K562 (cell line): Measurements from ENCODE around the gene DAD1. TPM values are rescaled to one million over a fixed set of nuclear protein-coding genes. Genes with fewer than 3 reads are reported as not detected.

ENCODE experiments used
- CHD4 ChIP-seq: fragments of 200-600 bp; sonication (generic); IDR thresholded peaks from 3 replicates; pipeline ENCODE4 v1.6.1; 2012; ENCODE audit warnings: low read depth, mild to moderate bottlenecking, mixed read lengths, low read length, inconsistent platforms; ENCODE audit not compliant: insufficient read depth, insufficient replicate concordance, poor library complexity, severe bottlenecking
- ETV1 ChIP-seq: fragments of 450-650 bp; conservative IDR thresholded peaks from 2 replicates; pipeline ENCODE4 v1.6.1; 2016; ENCODE audit warnings: missing genetic modification characterization, control low read depth, low read depth, missing compliant biosample characterization
- RFX5 ChIP-seq: IDR thresholded peaks from 2 replicates; pipeline ENCODE4 v1.6.1; 2011; ENCODE audit warnings: low read depth, mild to moderate bottlenecking, improper control_type of control experiment, low read length
- SP2 ChIP-seq: IDR thresholded peaks from 2 replicates; pipeline ENCODE4 v1.6.1; 2011; ENCODE audit warnings: mild to moderate bottlenecking, low read depth, low read length, moderate library complexity; ENCODE audit not compliant: poor library complexity, severe bottlenecking; ENCODE audit errors: extremely low read depth
- TCF3 ChIP-seq: sonication (generic); formaldehyde crosslinking; IDR thresholded peaks from 2 replicates; pipeline ENCODE4 v1.4.0; 2020; ENCODE audit warnings: mild to moderate bottlenecking, missing genetic modification reagents
- ZNF507 ChIP-seq: conservative IDR thresholded peaks from 2 replicates; pipeline ENCODE4 v1.6.1; 2017; ENCODE audit warnings: missing genetic modification characterization, missing compliant biosample characterization
- polyA plus RNA-seq, 8 experiments: library from polyadenylated mRNA; depleted of rRNA in 4 of 8; stranded (reverse) in 5 of 8; unstranded in 3 of 8; fragments of >200 nt; fragmentation: Nextera tagmentation in 2 of 8; fragmentation: Illumina TruSeq in 1 of 8; extraction: Ambion mirVana in 2 of 8; extraction: Trizol in 1 of 8; gene quantifications; 2 replicates each; pipeline versions ENCODE4 v1.2.1 to v1.2.3, GENCODE V29; 2011 to 2014; ENCODE audit warnings: inconsistent platforms in 1 of 8, missing spikeins in 1 of 8
- total RNA-seq, 7 experiments: library from RNA; depleted of rRNA in 6 of 7; stranded (reverse); fragments of >200 nt in 6 of 7; fragmentation: Illumina TruSeq in 2 of 7; extraction: Trizol in 2 of 7; gene quantifications; 2 replicates each; pipeline versions ENCODE4 v1.2.1 to v1.2.3, GENCODE V29; 2011 to 2021; ENCODE audit warnings: low replicate concordance in 1 of 7
- TF ChIP-seq, protein P1 (sequence below): fragments of 250-450 bp; sonication (Bioruptor Pico); IDR thresholded peaks from 2 replicates; pipeline ENCODE4 v1.5.0; 2021; ENCODE audit warnings: mild to moderate bottlenecking, moderate library complexity
- TF ChIP-seq, protein P2 (sequence below): sonication (generic); formaldehyde crosslinking; IDR thresholded peaks from 2 replicates; pipeline ENCODE4 v1.8.0; 2023; ENCODE audit warnings: mild to moderate bottlenecking, missing genetic modification reagents

Gene DAD1
- total and polyA plus RNA-seq, 9 of the 15 experiments (the other 6 are each of a cell fraction or from before 2014, with no cell fraction given): 104 to 617 (median 222) TPM

GRCh38 chr14:22524784-22525161 is 64.3 kb downstream of the DAD1 start (continued):
- TF ChIP-seq, protein P1, sequence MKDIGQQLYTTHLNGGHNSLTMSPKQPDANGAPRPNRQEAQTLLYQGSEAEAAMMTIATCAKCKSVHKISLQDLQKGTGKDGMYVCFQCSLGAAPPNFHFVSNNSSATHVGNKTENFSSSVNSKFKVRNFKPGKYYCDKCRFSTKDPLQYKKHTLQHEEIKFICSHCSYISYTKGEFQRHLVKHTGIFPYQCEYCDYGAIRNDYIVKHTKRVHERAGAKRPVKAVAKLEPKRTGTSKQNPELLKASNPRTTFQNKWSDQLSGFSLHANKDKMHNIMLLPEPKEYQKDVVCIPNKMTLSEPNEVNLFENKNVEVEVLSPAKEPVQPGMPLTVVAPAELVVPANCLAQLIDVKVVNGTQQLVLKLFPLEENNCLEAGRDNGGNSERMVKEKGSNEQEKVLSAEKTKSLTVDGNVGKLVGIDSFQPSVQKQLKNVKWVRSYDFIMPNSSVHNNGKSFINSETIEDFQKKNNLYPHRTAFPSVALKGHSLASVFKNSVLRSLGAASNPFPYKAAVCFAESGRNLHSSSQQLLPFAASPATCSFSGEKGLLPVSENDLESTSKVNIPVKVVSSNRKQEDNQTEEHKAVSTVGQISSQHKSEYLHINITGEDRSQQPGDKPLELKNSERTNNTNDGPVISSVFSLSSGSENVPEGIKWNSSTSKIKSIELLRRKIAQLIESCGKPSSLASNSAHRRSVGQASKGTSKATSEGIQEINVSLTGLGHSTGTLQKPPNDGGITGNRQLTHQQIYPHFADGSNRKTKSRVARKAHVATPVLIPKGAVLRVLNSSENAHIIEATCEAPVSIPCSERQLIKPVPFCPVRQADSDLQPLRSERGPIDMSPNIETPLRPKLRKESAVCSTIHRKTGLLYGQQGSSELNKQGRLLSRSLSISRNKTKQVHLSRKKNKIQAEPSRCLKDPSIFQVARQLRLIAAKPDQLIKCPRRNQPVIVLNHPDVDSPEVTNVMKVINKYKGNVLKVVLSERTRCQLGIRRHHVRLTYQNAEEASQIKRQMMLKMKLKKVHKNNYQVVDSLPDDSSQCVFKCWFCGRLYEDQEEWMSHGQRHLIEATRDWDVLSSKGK: no peak
- TF ChIP-seq CHD4 (no peak), RFX5 (no peak), ETV1 (no peak), SP2 (no peak), ZNF507 (no peak), TCF3 (CRISPR knock-in tag) (no peak)
- TF ChIP-seq, protein P2, sequence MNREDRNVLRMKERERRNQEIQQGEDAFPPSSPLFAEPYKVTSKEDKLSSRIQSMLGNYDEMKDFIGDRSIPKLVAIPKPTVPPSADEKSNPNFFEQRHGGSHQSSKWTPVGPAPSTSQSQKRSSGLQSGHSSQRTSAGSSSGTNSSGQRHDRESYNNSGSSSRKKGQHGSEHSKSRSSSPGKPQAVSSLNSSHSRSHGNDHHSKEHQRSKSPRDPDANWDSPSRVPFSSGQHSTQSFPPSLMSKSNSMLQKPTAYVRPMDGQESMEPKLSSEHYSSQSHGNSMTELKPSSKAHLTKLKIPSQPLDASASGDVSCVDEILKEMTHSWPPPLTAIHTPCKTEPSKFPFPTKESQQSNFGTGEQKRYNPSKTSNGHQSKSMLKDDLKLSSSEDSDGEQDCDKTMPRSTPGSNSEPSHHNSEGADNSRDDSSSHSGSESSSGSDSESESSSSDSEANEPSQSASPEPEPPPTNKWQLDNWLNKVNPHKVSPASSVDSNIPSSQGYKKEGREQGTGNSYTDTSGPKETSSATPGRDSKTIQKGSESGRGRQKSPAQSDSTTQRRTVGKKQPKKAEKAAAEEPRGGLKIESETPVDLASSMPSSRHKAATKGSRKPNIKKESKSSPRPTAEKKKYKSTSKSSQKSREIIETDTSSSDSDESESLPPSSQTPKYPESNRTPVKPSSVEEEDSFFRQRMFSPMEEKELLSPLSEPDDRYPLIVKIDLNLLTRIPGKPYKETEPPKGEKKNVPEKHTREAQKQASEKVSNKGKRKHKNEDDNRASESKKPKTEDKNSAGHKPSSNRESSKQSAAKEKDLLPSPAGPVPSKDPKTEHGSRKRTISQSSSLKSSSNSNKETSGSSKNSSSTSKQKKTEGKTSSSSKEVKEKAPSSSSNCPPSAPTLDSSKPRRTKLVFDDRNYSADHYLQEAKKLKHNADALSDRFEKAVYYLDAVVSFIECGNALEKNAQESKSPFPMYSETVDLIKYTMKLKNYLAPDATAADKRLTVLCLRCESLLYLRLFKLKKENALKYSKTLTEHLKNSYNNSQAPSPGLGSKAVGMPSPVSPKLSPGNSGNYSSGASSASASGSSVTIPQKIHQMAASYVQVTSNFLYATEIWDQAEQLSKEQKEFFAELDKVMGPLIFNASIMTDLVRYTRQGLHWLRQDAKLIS: no peak
